ENCODE measurements around the gene ACSF2. TPM values are rescaled to one million over a fixed set of nuclear protein-coding genes. Genes with fewer than 3 reads are reported as not detected.

Gene ACSF2
- total RNA-seq, 1 donor from 2014 or later: 34.5 TPM

GRCh38 chr17:50501054-50501453 lies 75.0 kb downstream of the ACSF2 start:
- peak; percentile 62 for TF ChIP-seq CTCF (conservative IDR thresholded peaks at IDR 0.05)
- peak; percentile 50 for DNase-seq (ENCODE audit: low read depth, low spot score)
- Mint-ChIP-seq H3K36me3 (ENCODE audit: low read depth) (no peaks in the 10 kb centered on the region), H3K4me3 (no peak overlapping the region), H3K27ac (ENCODE audit: unreplicated experiment) (no peak overlapping the region), H3K4me1 (peaks cover 6% of the 10 kb centered on the region), H3K9me3 (no peaks in the 10 kb centered on the region), H3K27me3 (ENCODE audit: low read depth) (peaks cover 3% of the 10 kb centered on the region)

- H3K27ac Mint-ChIP-seq (ENCODE audit: unreplicated experiment): no peak overlapping the region
- H3K9me3 Mint-ChIP-seq: no peaks in the 10 kb centered on the region
- peaks cover 3% of the 10 kb centered on the region for H3K27me3 Mint-ChIP-seq (ENCODE audit: low read depth)
- no peak for DNase-seq (ENCODE audit: low read depth, low spot score)
- H3K36me3 Mint-ChIP-seq (ENCODE audit: low read depth): no peaks in the 10 kb centered on the region
- no peak overlapping the region for H3K4me3 Mint-ChIP-seq
- TF ChIP-seq CTCF (conservative IDR thresholded peaks at IDR 0.05): no peak
- H3K4me1 Mint-ChIP-seq: peaks cover 6% of the 10 kb centered on the region
Observed at GRCh38 chr17:50502301-50502990, 76.4 kb downstream of the ACSF2 start.

GRCh38 chr17:50505591-50506130 lies 79.6 kb downstream of the ACSF2 start:
- Mint-ChIP-seq H3K36me3 (ENCODE audit: low read depth) (no peaks in the 10 kb centered on the region), H3K4me1 (peaks cover 26% of the 10 kb centered on the region), H3K27ac (ENCODE audit: unreplicated experiment) (peak overlapping the region; percentile 73), H3K27me3 (ENCODE audit: low read depth) (peaks cover 3% of the 10 kb centered on the region), H3K4me3 (no peak overlapping the region), H3K9me3 (no peaks in the 10 kb centered on the region)
- DNase-seq (ENCODE audit: low read depth, low spot score): no peak
- no peak for TF ChIP-seq CTCF (conservative IDR thresholded peaks at IDR 0.05)

- Mint-ChIP-seq H3K4me1 (peaks cover 32% of the 10 kb centered on the region), H3K36me3 (ENCODE audit: low read depth) (no peaks in the 10 kb centered on the region), H3K9me3 (no peaks in the 10 kb centered on the region), H3K27ac (ENCODE audit: unreplicated experiment) (no peak overlapping the region), H3K27me3 (ENCODE audit: low read depth) (peaks cover 3% of the 10 kb centered on the region), H3K4me3 (peak overlapping the region; percentile 8)
- DNase-seq (ENCODE audit: low read depth, low spot score): no peak
- TF ChIP-seq CTCF (conservative IDR thresholded peaks at IDR 0.05): no peak
Observed at GRCh38 chr17:50506298-50506697, 80.3 kb downstream of the ACSF2 start.

GRCh38 chr17:50507871-50508572 lies 82.0 kb downstream of the ACSF2 start, which contains the start of gene MYCBPAP:
MYCBPAP (plus strand) TSS chr17:50508439; CDS start chr17:50508675, 236 bp downstream.
- Mint-ChIP-seq H3K36me3 (ENCODE audit: low read depth) (no peaks in the 10 kb centered on the region), H3K27ac (ENCODE audit: unreplicated experiment) (peak within 1 kb of the TSS; percentile 75), H3K27me3 (ENCODE audit: low read depth) (peaks cover 3% of the 10 kb centered on the region), H3K9me3 (no peaks in the 10 kb centered on the region), H3K4me1 (peaks cover 38% of the 10 kb centered on the region), H3K4me3 (peak within 1 kb of the TSS; percentile 84)
- TF ChIP-seq CTCF (conservative IDR thresholded peaks at IDR 0.05): no peak
- DNase-seq (ENCODE audit: low read depth, low spot score): peak; percentile 70
